Measurements from ENCODE around the gene ZAP70.
"Not testable (repeated sequence)": the region's sequence is repeated elsewhere in the genome, so short reads cannot be mapped to it uniquely, and the experiment has no call there.

DNA sequence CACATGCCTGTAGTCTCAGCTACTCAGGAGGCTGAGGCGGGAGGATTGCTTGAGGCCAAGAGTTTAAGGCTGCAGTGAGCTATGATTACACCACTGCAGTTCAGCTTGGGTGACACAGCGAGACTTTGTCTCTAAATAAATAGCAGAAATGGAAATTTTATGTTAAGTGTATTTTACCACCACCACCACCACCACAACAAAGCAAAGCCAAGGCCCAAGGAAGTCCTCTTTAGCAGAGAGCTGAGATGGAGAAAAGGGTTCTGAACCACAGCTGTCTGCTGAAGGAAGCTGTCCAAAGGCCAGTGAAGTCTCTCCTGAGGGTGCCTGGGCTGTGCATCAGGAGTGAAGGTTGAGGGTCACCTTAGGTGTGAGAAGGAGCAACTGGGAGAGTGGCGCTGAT lies 26.1 kb upstream of the ZAP70 start:
- TF ChIP-seq, protein P1, sequence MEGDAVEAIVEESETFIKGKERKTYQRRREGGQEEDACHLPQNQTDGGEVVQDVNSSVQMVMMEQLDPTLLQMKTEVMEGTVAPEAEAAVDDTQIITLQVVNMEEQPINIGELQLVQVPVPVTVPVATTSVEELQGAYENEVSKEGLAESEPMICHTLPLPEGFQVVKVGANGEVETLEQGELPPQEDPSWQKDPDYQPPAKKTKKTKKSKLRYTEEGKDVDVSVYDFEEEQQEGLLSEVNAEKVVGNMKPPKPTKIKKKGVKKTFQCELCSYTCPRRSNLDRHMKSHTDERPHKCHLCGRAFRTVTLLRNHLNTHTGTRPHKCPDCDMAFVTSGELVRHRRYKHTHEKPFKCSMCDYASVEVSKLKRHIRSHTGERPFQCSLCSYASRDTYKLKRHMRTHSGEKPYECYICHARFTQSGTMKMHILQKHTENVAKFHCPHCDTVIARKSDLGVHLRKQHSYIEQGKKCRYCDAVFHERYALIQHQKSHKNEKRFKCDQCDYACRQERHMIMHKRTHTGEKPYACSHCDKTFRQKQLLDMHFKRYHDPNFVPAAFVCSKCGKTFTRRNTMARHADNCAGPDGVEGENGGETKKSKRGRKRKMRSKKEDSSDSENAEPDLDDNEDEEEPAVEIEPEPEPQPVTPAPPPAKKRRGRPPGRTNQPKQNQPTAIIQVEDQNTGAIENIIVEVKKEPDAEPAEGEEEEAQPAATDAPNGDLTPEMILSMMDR (IDR thresholded peaks at IDR 0.05): not testable (repeated sequence)
- not testable (repeated sequence) for TF ChIP-seq ZFX (IDR thresholded peaks at IDR 0.05; ENCODE audit: borderline replicate concordance)

Data from 22Rv1 (cell line).